ENCODE results near the gene ENTR1. TPM values are rescaled to one million over a fixed set of nuclear protein-coding genes. Genes with fewer than 3 reads are reported as not detected.

ENTR1 gene
- total and polyA plus RNA-seq, 12 donors, result 11.5 to 26.9 (median 15.8) TPM

GRCh38 chr9:136387217-136387616 is 23.2 kb downstream of the ENTR1 start:
- TF ChIP-seq, protein P1, sequence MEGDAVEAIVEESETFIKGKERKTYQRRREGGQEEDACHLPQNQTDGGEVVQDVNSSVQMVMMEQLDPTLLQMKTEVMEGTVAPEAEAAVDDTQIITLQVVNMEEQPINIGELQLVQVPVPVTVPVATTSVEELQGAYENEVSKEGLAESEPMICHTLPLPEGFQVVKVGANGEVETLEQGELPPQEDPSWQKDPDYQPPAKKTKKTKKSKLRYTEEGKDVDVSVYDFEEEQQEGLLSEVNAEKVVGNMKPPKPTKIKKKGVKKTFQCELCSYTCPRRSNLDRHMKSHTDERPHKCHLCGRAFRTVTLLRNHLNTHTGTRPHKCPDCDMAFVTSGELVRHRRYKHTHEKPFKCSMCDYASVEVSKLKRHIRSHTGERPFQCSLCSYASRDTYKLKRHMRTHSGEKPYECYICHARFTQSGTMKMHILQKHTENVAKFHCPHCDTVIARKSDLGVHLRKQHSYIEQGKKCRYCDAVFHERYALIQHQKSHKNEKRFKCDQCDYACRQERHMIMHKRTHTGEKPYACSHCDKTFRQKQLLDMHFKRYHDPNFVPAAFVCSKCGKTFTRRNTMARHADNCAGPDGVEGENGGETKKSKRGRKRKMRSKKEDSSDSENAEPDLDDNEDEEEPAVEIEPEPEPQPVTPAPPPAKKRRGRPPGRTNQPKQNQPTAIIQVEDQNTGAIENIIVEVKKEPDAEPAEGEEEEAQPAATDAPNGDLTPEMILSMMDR (IDR thresholded peaks at IDR 0.05), result no peak
- no peaks in the 10 kb centered on the region for H3K9me3 ChIP-seq
- no peak for DNase-seq
- WGBS, 2 donors, result 96% methylated on average over 19 of the region's 19 CpGs
- H3K27ac ChIP-seq, result no peak overlapping the region
- H3K27me3 ChIP-seq, result no peaks in the 10 kb centered on the region
- H3K36me3 ChIP-seq, result peaks cover 0 to 97% (median 60%) of the 10 kb centered on the region in 9 donors
- ATAC-seq, result no peak
- no peak overlapping the region for H3K4me3 ChIP-seq
- H3K4me1 ChIP-seq, result no peaks in the 10 kb centered on the region
- intact Hi-C loops (cut with DNase I), result no loop called here

DNA sequence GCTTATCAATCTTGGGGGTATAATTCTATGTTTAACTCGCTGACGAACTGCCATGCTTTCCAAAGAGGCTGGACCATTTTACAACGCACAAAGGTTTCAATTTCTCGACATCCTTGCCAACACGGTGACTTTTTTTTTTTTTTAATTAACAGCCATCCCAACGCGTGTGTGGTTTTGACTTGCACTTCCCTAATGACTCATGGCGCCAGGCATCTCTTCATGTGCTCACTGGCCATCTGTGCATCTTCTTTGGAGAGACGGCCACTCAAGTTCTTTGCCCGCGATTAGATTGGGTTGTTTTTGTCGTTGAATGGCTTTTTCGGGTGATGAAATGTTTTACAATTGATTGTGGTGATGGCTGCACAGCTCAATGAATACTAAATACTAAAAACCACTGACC is 24.4 kb downstream of the ENTR1 start:
- 92% methylated on average over 13 of the region's 13 CpGs for WGBS, 2 donors
- TF ChIP-seq, protein P1 (IDR thresholded peaks at IDR 0.05), result no peak
- intact Hi-C loops (cut with DNase I), result no loop called here
- DNase-seq, result no peak
- H3K9me3 ChIP-seq, result no peaks in the 10 kb centered on the region
- H3K27me3 ChIP-seq, result no peaks in the 10 kb centered on the region
- no peak for ATAC-seq
- H3K4me3 ChIP-seq, result no peak overlapping the region
- H3K36me3 ChIP-seq, result peaks cover 0 to 97% (median 48%) of the 10 kb centered on the region in 9 donors
- no peak overlapping the region for H3K27ac ChIP-seq
- peaks cover 0 to 6% (median 0%) of the 10 kb centered on the region in 9 donors for H3K4me1 ChIP-seq

- H3K4me3 ChIP-seq, result no peak overlapping the region
- H3K27me3 ChIP-seq, result no peaks in the 10 kb centered on the region
- no peaks in the 10 kb centered on the region for H3K9me3 ChIP-seq
- intact Hi-C loops (cut with DNase I), result no loop called here
- TF ChIP-seq, protein P1 (IDR thresholded peaks at IDR 0.05), result no peak
- no peak overlapping the region for H3K27ac ChIP-seq
- 95% methylated on average over 11 of the region's 11 CpGs for WGBS, 2 donors
- H3K4me1 ChIP-seq, result peaks cover 0 to 11% (median 0%) of the 10 kb centered on the region in 9 donors
- no peak for DNase-seq
- ATAC-seq, result no peak
- peaks cover 0 to 99% (median 45%) of the 10 kb centered on the region in 9 donors for H3K36me3 ChIP-seq
Observed at GRCh38 chr9:136385015-136385414, 25.4 kb downstream of the ENTR1 start.

DNA sequence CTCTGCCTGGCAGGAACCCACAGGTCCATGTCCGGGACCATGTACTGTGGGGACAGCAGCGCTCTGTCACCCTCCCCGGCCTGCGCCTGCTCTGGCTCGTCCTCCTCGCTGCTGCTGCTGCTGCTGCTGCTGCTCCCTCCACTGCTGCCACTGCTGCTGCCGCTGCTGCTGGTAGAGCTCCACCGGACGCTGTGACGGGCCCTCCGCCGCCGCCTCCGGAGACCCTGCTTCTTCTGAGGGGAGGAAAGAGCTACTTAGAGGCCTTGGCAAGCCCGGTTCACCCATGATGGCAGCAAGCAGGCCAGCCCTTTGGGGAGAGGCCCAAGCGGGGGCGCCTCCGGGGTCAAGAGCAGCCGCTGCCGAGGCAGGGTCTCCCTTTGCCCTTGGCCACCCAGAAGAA is 27.0 kb downstream of the ENTR1 start:
- no peaks in the 10 kb centered on the region for H3K27me3 ChIP-seq
- H3K27ac ChIP-seq, result no peak overlapping the region
- H3K9me3 ChIP-seq, result no peaks in the 10 kb centered on the region
- 96 to 99% methylated on average over 20 of the region's 20 CpGs for WGBS, 2 donors
- intact Hi-C loops (cut with DNase I), result no loop called here
- no peak for DNase-seq
- H3K4me1 ChIP-seq, result peaks cover 0 to 12% (median 0%) of the 10 kb centered on the region in 9 donors
- TF ChIP-seq, protein P1 (IDR thresholded peaks at IDR 0.05), result no peak
- peaks cover 0 to 99% (median 39%) of the 10 kb centered on the region in 9 donors for H3K36me3 ChIP-seq
- no peak for ATAC-seq
- no peak overlapping the region for H3K4me3 ChIP-seq

All from heart right ventricle (tissue), 16 donors.